Activated T-helper 17 cell treated with anti-CD3 and anti-CD28 coated beads, Interleukin-2, amount 50 U/mL, for 72 hours (primary cell): ENCODE results near the gene ZNG1F. TPM values are rescaled to one million over a fixed set of nuclear protein-coding genes. Genes with fewer than 3 reads are reported as not detected.
"Not testable (repeated sequence)": the region's sequence is repeated elsewhere in the genome, so short reads cannot be mapped to it uniquely, and the experiment has no call there.

ENCODE experiments used
- ATAC-seq: fragments of 150-1000 bp; cut with Tn5 transposase; replicated peaks from 2 replicates; pipeline ENCODE4 v1.10.0; 2021; ENCODE audit warnings: mild to moderate bottlenecking, moderate library complexity
- H3K27ac Mint-ChIP-seq: one replicate; pipeline ENCODE4 v1.8.0; 2022; ENCODE audit warnings: mixed read lengths
- H3K27me3 Mint-ChIP-seq: one replicate; pipeline ENCODE4 v1.8.0; 2022; ENCODE audit warnings: mixed read lengths
- H3K36me3 Mint-ChIP-seq: one replicate; pipeline ENCODE4 v1.8.0; 2022; ENCODE audit warnings: low read depth, mild to moderate bottlenecking, mixed read lengths
- H3K4me1 Mint-ChIP-seq: one replicate; pipeline ENCODE4 v1.8.0; 2022; ENCODE audit warnings: mixed read lengths
- H3K4me3 Mint-ChIP-seq: one replicate; pipeline ENCODE4 v1.8.0; 2022; ENCODE audit warnings: mild to moderate bottlenecking, mixed read lengths
- H3K9me3 Mint-ChIP-seq: one replicate; pipeline ENCODE4 v1.8.0; 2022; ENCODE audit warnings: mixed read lengths
- total RNA-seq, 2 donors: library from RNA; stranded (reverse); gene quantifications; one replicate each; pipeline ENCODE4 v1.2.3, GENCODE V29; 2022

The ZNG1F gene
- total RNA-seq, 2 donors from 2014 or later: 12.2 to 13.0 TPM

- H3K27me3 Mint-ChIP-seq, H3K4me3 Mint-ChIP-seq, ATAC-seq, H3K9me3 Mint-ChIP-seq, H3K27ac Mint-ChIP-seq, H3K4me1 Mint-ChIP-seq, H3K36me3 Mint-ChIP-seq: not testable (repeated sequence)
Observed at GRCh38 chr9:41105557-41106253, 83.4 kb downstream of the ZNG1F start.

DNA sequence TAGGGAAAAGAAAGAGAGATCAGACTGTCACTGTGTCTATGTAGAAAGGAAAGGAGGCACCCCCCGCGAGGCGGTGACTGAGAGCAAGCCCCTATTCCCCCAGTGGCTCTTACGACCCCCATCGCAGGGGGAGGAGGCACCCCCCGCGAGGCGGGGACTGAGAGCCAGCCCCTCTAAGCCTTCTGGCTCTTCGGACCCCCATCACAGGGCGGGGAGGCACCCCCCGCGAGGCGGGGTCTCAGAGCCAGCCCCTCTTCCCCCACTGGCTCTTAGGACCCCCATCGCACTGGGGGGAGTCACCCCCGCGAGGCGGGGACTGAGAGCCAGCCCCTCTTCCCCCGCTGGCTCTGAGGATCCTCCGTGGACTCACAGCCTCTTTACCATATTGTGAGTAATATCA is 84.6 kb downstream of the ZNG1F start:
- H3K9me3 Mint-ChIP-seq, H3K4me1 Mint-ChIP-seq, H3K4me3 Mint-ChIP-seq, H3K36me3 Mint-ChIP-seq, H3K27ac Mint-ChIP-seq, H3K27me3 Mint-ChIP-seq, ATAC-seq: not testable (repeated sequence)

DNA sequence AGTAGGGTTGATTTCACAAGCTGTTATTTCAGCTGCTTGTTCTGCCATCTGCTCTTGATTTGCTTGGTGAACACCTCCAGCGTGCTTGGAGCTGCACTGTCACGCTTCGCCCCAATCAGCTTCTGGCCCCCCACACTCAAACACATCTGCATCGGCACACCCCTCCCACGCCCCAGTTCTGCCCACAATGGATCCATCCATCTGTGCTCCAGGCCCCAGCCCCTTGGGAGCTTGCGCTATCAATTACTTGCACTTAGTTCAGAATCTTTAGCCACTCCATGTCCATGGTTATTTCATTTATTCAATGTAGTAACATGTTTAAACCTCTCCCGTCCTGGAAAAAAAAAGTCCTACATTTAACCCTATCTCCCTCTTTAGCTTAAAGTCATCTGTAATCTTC is 88.6 kb downstream of the ZNG1F start:
- not testable (repeated sequence) for H3K27me3 Mint-ChIP-seq, ATAC-seq, H3K4me1 Mint-ChIP-seq, H3K9me3 Mint-ChIP-seq, H3K27ac Mint-ChIP-seq, H3K36me3 Mint-ChIP-seq, H3K4me3 Mint-ChIP-seq

- H3K27ac Mint-ChIP-seq, H3K9me3 Mint-ChIP-seq, H3K4me3 Mint-ChIP-seq, H3K36me3 Mint-ChIP-seq, H3K4me1 Mint-ChIP-seq: not testable (repeated sequence)
- peaks cover 12% of the 10 kb centered on the region for H3K27me3 Mint-ChIP-seq
- peak; percentile 82 for ATAC-seq
Observed at GRCh38 chr9:41098759-41099158, 90.4 kb downstream of the ZNG1F start.

GRCh38 chr9:41095060-41095459 is 94.1 kb downstream of the ZNG1F start:
- H3K27me3 Mint-ChIP-seq, H3K27ac Mint-ChIP-seq, H3K9me3 Mint-ChIP-seq, H3K4me3 Mint-ChIP-seq, H3K36me3 Mint-ChIP-seq, H3K4me1 Mint-ChIP-seq: not testable (repeated sequence)
- peak; percentile 11 for ATAC-seq

GRCh38 chr9:41094010-41094773 is 94.9 kb downstream of the ZNG1F start:
- H3K4me3 Mint-ChIP-seq, ATAC-seq, H3K36me3 Mint-ChIP-seq, H3K27ac Mint-ChIP-seq, H3K9me3 Mint-ChIP-seq, H3K4me1 Mint-ChIP-seq, H3K27me3 Mint-ChIP-seq: not testable (repeated sequence)

DNA sequence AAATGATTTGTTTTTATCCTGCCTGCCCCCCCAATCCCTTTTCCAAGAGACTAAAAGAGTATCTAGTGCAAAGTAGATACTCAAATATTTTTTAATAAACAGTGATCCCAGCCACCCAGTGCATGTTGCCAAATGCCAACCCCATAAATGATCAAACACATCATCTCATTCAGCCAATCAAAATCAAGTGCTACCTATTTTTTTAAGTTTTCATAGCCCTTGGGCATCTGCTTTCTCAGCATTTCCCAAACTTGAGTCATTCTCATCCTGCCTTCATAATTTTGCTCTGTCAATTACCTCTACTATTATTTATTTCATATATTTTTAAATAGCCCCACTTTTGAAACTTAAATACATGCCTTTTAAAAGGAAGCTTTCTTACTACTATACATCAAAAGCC is 98.2 kb downstream of the ZNG1F start:
- peaks cover 14% of the 10 kb centered on the region for H3K27me3 Mint-ChIP-seq
- not testable (repeated sequence) for H3K4me3 Mint-ChIP-seq

GRCh38 chr9:41090386-41090785 is 98.7 kb downstream of the ZNG1F start:
- not testable (repeated sequence) for H3K4me3 Mint-ChIP-seq, H3K9me3 Mint-ChIP-seq, H3K36me3 Mint-ChIP-seq, H3K27ac Mint-ChIP-seq, ATAC-seq, H3K4me1 Mint-ChIP-seq
- peaks cover 15% of the 10 kb centered on the region for H3K27me3 Mint-ChIP-seq

More for the DNA sequence above, 98.2 kb downstream of the ZNG1F start:
- not testable (repeated sequence) for H3K36me3 Mint-ChIP-seq, H3K27ac Mint-ChIP-seq, H3K4me1 Mint-ChIP-seq, ATAC-seq, H3K9me3 Mint-ChIP-seq

DNA sequence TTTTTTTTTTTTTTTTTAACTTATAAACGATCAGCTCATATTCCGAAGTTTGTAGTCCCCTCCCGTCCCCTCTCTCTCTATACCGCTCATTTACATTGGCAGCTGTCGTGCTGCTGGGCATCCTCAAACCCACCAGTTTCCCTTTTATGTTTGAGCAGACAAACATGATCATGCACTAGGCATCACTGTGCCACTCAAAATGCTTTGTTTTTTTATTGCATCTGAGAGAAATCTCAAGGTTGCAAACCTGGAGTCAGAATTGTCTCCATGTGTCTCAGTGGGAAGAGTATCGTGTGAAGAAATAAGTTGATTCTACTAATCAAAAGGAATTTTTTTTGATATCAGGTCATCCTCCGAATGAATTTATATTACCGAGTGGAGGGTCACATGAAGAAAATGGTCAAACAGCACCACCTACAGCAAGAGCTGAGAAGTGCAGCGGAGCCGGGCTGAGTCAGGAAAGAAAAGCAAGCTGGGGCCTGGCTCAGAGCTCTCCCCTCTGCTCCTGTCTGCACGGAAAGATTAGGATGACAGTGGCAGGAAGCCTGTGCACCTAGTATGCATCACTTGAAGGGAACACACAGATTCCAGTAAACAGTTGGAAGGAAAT is 100.6 kb downstream of the ZNG1F start:
- not testable (repeated sequence) for H3K4me3 Mint-ChIP-seq, H3K27ac Mint-ChIP-seq, H3K9me3 Mint-ChIP-seq, H3K4me1 Mint-ChIP-seq, H3K36me3 Mint-ChIP-seq
- H3K27me3 Mint-ChIP-seq: peaks cover 17% of the 10 kb centered on the region
- peak; percentile 70 for ATAC-seq

- not testable (repeated sequence) for H3K4me3 Mint-ChIP-seq, H3K27ac Mint-ChIP-seq, ATAC-seq, H3K36me3 Mint-ChIP-seq, H3K4me1 Mint-ChIP-seq, H3K9me3 Mint-ChIP-seq
- H3K27me3 Mint-ChIP-seq: peaks cover 18% of the 10 kb centered on the region
Observed at GRCh38 chr9:41087929-41088328, 101.2 kb downstream of the ZNG1F start.

- not testable (repeated sequence) for H3K4me3 Mint-ChIP-seq, H3K4me1 Mint-ChIP-seq, H3K36me3 Mint-ChIP-seq, H3K9me3 Mint-ChIP-seq, H3K27ac Mint-ChIP-seq, ATAC-seq
- H3K27me3 Mint-ChIP-seq: peaks cover 20% of the 10 kb centered on the region
Observed at GRCh38 chr9:41087157-41087780, 101.8 kb downstream of the ZNG1F start.

DNA sequence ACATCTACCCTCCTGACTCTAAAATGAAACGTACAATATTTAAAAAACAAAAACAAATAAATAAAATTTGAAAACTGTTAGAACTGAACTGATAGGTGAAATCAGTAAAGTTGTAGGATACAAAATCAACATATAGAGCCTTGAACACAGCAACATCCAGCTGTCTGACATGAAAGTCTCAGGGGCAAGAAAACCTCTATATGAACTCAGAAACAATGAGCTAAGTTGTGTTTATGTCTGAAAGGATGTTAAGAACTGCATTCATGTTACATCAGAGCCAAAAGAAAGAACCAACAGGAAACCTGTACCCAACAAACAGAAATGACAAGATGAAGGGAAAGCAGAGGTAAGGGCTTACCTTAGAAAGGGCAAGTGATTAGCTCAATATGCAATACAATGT is 102.4 kb downstream of the ZNG1F start:
- H3K4me1 Mint-ChIP-seq, H3K4me3 Mint-ChIP-seq, ATAC-seq, H3K9me3 Mint-ChIP-seq, H3K27ac Mint-ChIP-seq, H3K36me3 Mint-ChIP-seq: not testable (repeated sequence)
- H3K27me3 Mint-ChIP-seq: peaks cover 20% of the 10 kb centered on the region

- H3K9me3 Mint-ChIP-seq, ATAC-seq, H3K27ac Mint-ChIP-seq, H3K4me1 Mint-ChIP-seq, H3K4me3 Mint-ChIP-seq, H3K36me3 Mint-ChIP-seq: not testable (repeated sequence)
- peaks cover 20% of the 10 kb centered on the region for H3K27me3 Mint-ChIP-seq
Observed at GRCh38 chr9:41086215-41086614, 102.9 kb downstream of the ZNG1F start.

- not testable (repeated sequence) for H3K36me3 Mint-ChIP-seq
Observed at GRCh38 chr9:41082358-41082757, 106.8 kb downstream of the ZNG1F start.

More at GRCh38 chr9:41082358-41082757, 106.8 kb downstream of the ZNG1F start:
- ATAC-seq, H3K9me3 Mint-ChIP-seq, H3K4me3 Mint-ChIP-seq, H3K27ac Mint-ChIP-seq, H3K4me1 Mint-ChIP-seq: not testable (repeated sequence)
- peaks cover 15% of the 10 kb centered on the region for H3K27me3 Mint-ChIP-seq
